GM12891 (cell line): ENCODE data around the gene DLGAP1.

Source experiments
- PAX5 ChIP-seq: IDR thresholded peaks from 2 replicates; pipeline ENCODE4 v1.6.1; 2011; ENCODE audit warnings: low read length, moderate library complexity, mild to moderate bottlenecking; ENCODE audit not compliant: insufficient read depth, severe bottlenecking
- POLR2A ChIP-seq: IDR thresholded peaks from 2 replicates; pipeline ENCODE4 v1.6.1; 2011; ENCODE audit warnings: low read depth, low read length, control low read depth
- POLR2AphosphoS5 ChIP-seq: IDR thresholded peaks from 2 replicates; pipeline ENCODE4 v1.6.1; 2011; ENCODE audit warnings: low read depth, low read length, control low read depth
- SPI1 ChIP-seq: IDR thresholded peaks from 2 replicates; pipeline ENCODE4 v1.6.1; 2011; ENCODE audit warnings: low read depth, low read length, control low read depth
- TAF1 ChIP-seq: IDR thresholded peaks from 2 replicates; pipeline ENCODE4 v1.6.1; 2011; ENCODE audit warnings: low read depth, low read length, control low read depth

DNA sequence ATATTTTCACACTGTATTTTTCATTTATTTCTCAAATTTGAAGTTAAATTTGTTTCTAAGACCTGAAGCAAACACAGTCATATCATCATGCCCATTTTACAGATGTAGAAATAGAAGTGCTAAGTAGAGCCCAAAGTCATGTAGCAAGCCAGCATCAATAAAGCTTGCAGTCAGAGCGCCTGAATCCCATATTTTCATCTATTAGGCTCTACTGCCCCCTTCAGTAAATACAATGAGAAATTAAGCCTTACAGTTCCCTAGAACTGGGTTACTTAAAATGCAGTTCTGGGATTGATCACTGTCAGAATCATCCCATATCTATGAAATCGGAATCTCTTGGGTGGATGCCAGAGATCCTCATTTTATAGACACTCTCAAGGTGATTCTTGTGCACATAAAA, 585.3 kb downstream of the DLGAP1 start:
- TF ChIP-seq PAX5: no peak
- no peak for TF ChIP-seq POLR2AphosphoS5
- TF ChIP-seq POLR2A: no peak
- TF ChIP-seq TAF1: no peak
- no peak for TF ChIP-seq SPI1
